ENCODE data around the gene WDR89. TPM values are rescaled to one million over a fixed set of nuclear protein-coding genes. Genes with fewer than 3 reads are reported as not detected.
A peak's percentile ranks its signal among the peaks of the same experiment; 100 is the strongest.

WDR89 gene
- total RNA-seq, 1 experiment from 2014 or later, result 18.2 TPM

DNA sequence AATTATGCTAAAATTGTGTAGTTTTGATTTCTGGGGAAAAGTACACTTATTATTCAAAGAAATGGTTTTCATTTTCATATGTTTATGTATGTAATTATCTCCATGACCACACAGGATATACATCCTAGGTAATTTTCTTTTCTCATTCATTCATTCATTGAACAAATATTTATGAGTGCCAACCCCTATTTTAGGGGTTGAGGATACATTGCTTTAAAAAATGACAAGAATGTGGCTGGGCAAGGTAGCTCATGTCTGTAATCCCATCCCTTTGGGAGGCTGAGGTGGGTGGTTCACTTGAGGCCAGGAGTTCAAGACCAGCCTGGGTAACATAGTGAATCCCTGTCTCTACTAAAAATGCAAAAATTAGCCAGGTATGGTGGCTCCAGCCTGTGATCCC is 45.3 kb upstream of the WDR89 start:
- Histone ChIP-seq H3K4me1 (replicated peaks; ENCODE audit: insufficient read depth) (peaks cover 12% of the 10 kb centered on the region), H3K79me2 (ENCODE audit: low read depth) (no peaks in the 10 kb centered on the region), H2AFZ (no peak overlapping the region), H3K27ac (no peak overlapping the region), H3K9me2 (ENCODE audit: insufficient read depth) (no peaks in the 10 kb centered on the region), H4K20me1 (ENCODE audit: insufficient read depth) (no peaks in the 10 kb centered on the region), H3F3A (ENCODE audit: insufficient read depth, low read depth) (peaks cover 7% of the 10 kb centered on the region), H3K27me3 (ENCODE audit: insufficient read depth, low read depth) (no peaks in the 10 kb centered on the region), H3K36me3 (ENCODE audit: low read depth) (peaks cover 7% of the 10 kb centered on the region; the same call in 1 of the 2 replicates), H3K4me3 (no peak overlapping the region), H3K4me2 (no peak overlapping the region), H3K9me3 (ENCODE audit: insufficient read depth, low read depth) (no peaks in the 10 kb centered on the region)
- intact Hi-C loops (cut with micrococcal nuclease; ENCODE audit: unreplicated experiment), result no loop called here
- CTCF ChIA-PET, result no interaction called here
- no TSS peak for BruUV-seq (replicated peaks)
- TF ChIP-seq, protein P1, sequence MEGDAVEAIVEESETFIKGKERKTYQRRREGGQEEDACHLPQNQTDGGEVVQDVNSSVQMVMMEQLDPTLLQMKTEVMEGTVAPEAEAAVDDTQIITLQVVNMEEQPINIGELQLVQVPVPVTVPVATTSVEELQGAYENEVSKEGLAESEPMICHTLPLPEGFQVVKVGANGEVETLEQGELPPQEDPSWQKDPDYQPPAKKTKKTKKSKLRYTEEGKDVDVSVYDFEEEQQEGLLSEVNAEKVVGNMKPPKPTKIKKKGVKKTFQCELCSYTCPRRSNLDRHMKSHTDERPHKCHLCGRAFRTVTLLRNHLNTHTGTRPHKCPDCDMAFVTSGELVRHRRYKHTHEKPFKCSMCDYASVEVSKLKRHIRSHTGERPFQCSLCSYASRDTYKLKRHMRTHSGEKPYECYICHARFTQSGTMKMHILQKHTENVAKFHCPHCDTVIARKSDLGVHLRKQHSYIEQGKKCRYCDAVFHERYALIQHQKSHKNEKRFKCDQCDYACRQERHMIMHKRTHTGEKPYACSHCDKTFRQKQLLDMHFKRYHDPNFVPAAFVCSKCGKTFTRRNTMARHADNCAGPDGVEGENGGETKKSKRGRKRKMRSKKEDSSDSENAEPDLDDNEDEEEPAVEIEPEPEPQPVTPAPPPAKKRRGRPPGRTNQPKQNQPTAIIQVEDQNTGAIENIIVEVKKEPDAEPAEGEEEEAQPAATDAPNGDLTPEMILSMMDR (conservative IDR thresholded peaks at IDR 0.05), result no peak
- no peak for TF ChIP-seq EZH2 (IDR thresholded peaks at IDR 0.05; ENCODE audit: low read depth)
- POLR2A ChIA-PET (ENCODE audit: unreplicated experiment), result no interaction called here
- DNase-seq, result peak in 1 of 2 experiments; percentile 68

DNA sequence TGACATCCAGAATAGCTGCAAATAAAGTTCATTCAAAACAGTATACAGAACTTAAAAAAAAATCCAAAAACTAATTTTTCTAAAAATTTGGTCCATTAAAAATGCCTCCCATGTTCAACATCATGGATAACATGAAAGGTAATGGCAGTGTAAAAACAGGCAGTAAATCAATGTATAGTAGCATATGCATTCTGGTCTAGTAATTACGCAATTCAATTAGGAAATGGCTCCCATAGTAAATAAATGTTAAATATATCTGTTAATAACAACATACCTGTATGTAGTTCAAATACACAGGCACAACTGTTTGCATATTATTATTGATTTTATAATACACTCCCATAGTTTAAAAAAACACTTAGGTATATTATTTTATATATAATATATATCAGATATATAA is 43.7 kb upstream of the WDR89 start:
- Histone ChIP-seq H3K79me2 (ENCODE audit: low read depth) (no peaks in the 10 kb centered on the region), H3K27ac (no peak overlapping the region), H2AFZ (no peak overlapping the region), H3K9me2 (ENCODE audit: insufficient read depth) (no peaks in the 10 kb centered on the region), H3K36me3 (ENCODE audit: low read depth) (peaks cover 16% of the 10 kb centered on the region; the same call in 1 of the 2 replicates), H3K4me1 (replicated peaks; ENCODE audit: insufficient read depth) (peaks cover 12% of the 10 kb centered on the region), H3K27me3 (ENCODE audit: insufficient read depth, low read depth) (no peaks in the 10 kb centered on the region), H3K9me3 (ENCODE audit: insufficient read depth, low read depth) (no peaks in the 10 kb centered on the region; the same call in 1 of the 2 replicates), H4K20me1 (ENCODE audit: insufficient read depth) (no peaks in the 10 kb centered on the region), H3K4me2 (no peak overlapping the region), H3K4me3 (no peak overlapping the region), H3F3A (ENCODE audit: insufficient read depth, low read depth) (peaks cover 7% of the 10 kb centered on the region)
- POLR2A ChIA-PET (ENCODE audit: unreplicated experiment), result no interaction called here
- no peak for DNase-seq
- CTCF ChIA-PET, result no interaction called here
- intact Hi-C loops (cut with micrococcal nuclease; ENCODE audit: unreplicated experiment), result no loop called here
- BruUV-seq (replicated peaks), result no TSS peak
- TF ChIP-seq, protein P1 (conservative IDR thresholded peaks at IDR 0.05), result no peak
- TF ChIP-seq EZH2 (IDR thresholded peaks at IDR 0.05; ENCODE audit: low read depth), result no peak

DNA sequence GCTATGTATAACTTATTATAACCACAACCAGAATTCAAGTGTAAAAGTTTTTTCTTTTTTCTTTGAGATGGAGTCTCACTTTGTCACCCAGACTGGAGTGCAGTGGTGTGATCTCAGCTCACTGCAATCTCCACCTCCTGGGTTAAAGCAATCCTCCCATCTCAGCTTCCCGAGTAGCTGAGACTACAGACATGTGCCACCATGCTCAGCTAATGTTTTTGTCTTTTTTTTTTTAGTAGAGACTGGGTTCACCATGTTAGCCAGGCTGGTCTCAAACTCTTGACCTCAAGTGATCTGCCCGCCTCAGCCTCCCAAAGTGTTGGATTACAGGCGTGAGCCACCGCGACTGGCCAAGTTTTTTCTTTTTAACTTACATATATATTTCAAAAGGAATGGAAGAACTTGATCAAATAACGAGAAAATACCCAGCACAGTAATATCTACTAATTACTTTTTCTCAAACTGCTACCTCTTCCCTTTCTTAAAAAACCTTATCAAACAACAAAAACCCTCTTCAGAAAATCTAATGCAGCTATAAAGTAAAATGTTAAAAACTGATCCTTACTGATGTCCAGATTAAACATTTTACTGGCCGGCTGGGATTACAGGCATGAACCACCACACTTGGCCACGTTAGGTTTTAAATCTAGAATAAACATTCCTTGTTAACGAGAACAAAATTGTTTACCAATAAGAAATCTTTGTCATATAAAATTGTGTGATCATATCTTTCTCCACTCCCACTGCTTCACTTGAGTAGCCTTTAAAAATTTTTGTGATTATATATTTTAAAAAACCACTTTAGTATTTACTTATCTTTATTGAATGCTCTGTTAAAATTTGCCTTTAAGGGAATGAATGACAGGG is 41.3 kb upstream of the WDR89 start:
- no peak for DNase-seq
- ChIA-PET CTCF (interaction anchor here (0.6 kb wide), 1 partner anchor 486 kb away, joined by 3 read pairs; no protein-coding TSS in a partner anchor), POLR2A (ENCODE audit: unreplicated experiment) (no interaction called here)
- H4K20me1 ChIP-seq (ENCODE audit: insufficient read depth), result no peaks in the 10 kb centered on the region
- no TSS peak for BruUV-seq (replicated peaks)
- H3K9me2 ChIP-seq (ENCODE audit: insufficient read depth), result no peaks in the 10 kb centered on the region
- H3K4me2 ChIP-seq, result no peak overlapping the region
- TF ChIP-seq, protein P1 (conservative IDR thresholded peaks at IDR 0.05), result no peak
- no peak for TF ChIP-seq EZH2 (IDR thresholded peaks at IDR 0.05; ENCODE audit: low read depth)
- H3K27me3 ChIP-seq (ENCODE audit: insufficient read depth, low read depth), result no peaks in the 10 kb centered on the region
- no peak overlapping the region for H3K27ac ChIP-seq
- H3K4me1 ChIP-seq (replicated peaks; ENCODE audit: insufficient read depth), result peaks cover 14% of the 10 kb centered on the region
- H3K4me3 ChIP-seq, result no peak overlapping the region
- no peaks in the 10 kb centered on the region; the same call in 1 of the 2 replicates for H3K9me3 ChIP-seq (ENCODE audit: insufficient read depth, low read depth)
- H3K36me3 ChIP-seq (ENCODE audit: low read depth), result peaks cover 16% of the 10 kb centered on the region; the same call in 1 of the 2 replicates
- intact Hi-C loops (cut with micrococcal nuclease; ENCODE audit: unreplicated experiment), result no loop called here
- no peaks in the 10 kb centered on the region for H3K79me2 ChIP-seq (ENCODE audit: low read depth)
- H3F3A ChIP-seq (ENCODE audit: insufficient read depth, low read depth), result peaks cover 21% of the 10 kb centered on the region
- no peak overlapping the region for H2AFZ ChIP-seq

Measured in PC-9 (cell line).